HepG2 (cell line): ENCODE results near the gene UBL4B. TPM values are rescaled to one million over a fixed set of nuclear protein-coding genes. Genes with fewer than 3 reads are reported as not detected.

Source experiments
- ATAC-seq: fragments of 200-7000 bp; cut with Tn5 transposase; 3 replicates; pipeline ENCODE4 v1.9.1; 2020; ENCODE audit warnings: mild to moderate bottlenecking, moderate library complexity
- BruUV-seq: library from RNA; stranded (reverse); fragments of 400-500 nt; replicated peaks from 2 replicates; lab custom pipeline; 2021; lab: Mats Ljungman, UMichigan
- CTCF ChIA-PET: fragments of 300-600 bp; formaldehyde crosslinking; extraction: SDS; loops from one replicate; lab custom pipeline; 2021; ENCODE audit warnings: low total read pairs, inconsistent platforms, low intra/inter-chr PET ratio; lab: Yijun Ruan, JAX
- POLR2A ChIA-PET: fragments of 350-600 bp; sonication (Branson Sonifier 250); formaldehyde crosslinking; loops from one replicate; lab custom pipeline; 2020; ENCODE audit warnings: antibody characterized with exemption, inconsistent platforms; lab: Yijun Ruan, JAX
- DNase-seq: peaks from one replicate; pipeline ENCODE4 v3.0.0-alpha.2; 2015; ENCODE audit warnings: low spot score
- FAIRE-seq: peaks from 3 replicates; lab custom pipeline; 2011; peaks lifted over from hg19 to GRCh38; lab: Jason Lieb, UNC
- H2AFZ ChIP-seq: one replicate; pipeline ENCODE4 v1.6.1; 2011; ENCODE audit warnings: low read length, inconsistent platforms
- H3K27ac ChIP-seq: fragments of 300-600 bp; 3 replicates; pipeline ENCODE4 v1.8.0; 2011; ENCODE audit warnings: mixed run types, mild to moderate bottlenecking, mixed read lengths, low read length, inconsistent platforms; ENCODE audit not compliant: insufficient read depth; ENCODE audit errors: extremely low read length
- H3K27me3 ChIP-seq, 2 experiments: fragments of 200-600 bp in 1 of 2; 2 replicates in 1 of 2; 3 replicates in 1 of 2; pipeline versions ENCODE4 v1.6.0 to v1.8.0; 2011; ENCODE audit warnings: low read length in 2 of 2, mild to moderate bottlenecking in 2 of 2, moderate library complexity in 2 of 2, inconsistent platforms in 1 of 2; ENCODE audit not compliant: insufficient read depth in 2 of 2, control insufficient read depth in 1 of 2
- H3K36me3 ChIP-seq, 2 experiments: fragments of 200-600 bp in 1 of 2; replicated peaks in 1 of 2; 2 replicates in 1 of 2; 3 replicates in 1 of 2; pipeline versions ENCODE4 v1.5.1 to v1.8.0; 2011; ENCODE audit warnings: low read length in 2 of 2, inconsistent platforms in 1 of 2; ENCODE audit not compliant: insufficient read depth in 2 of 2, control insufficient read depth in 1 of 2
- H3K4me1 ChIP-seq: 2 replicates; pipeline ENCODE4 v1.5.1; 2012; ENCODE audit warnings: low read length, inconsistent platforms; ENCODE audit not compliant: insufficient read depth
- H3K4me2 ChIP-seq: 2 replicates; pipeline ENCODE4 v1.6.0; 2011; ENCODE audit warnings: low read depth, low read length, inconsistent platforms
- H3K4me3 ChIP-seq, 3 experiments: fragments of 200-600 bp in 1 of 3; sonication (generic), shearing (Covaris generic) in 1 of 3; replicated peaks in 1 of 3; 2 replicates each; pipeline ENCODE4 v1.5.1; 2011 to 2016; ENCODE audit warnings: low read length in 3 of 3, inconsistent platforms in 2 of 3, low read depth in 2 of 3, mild to moderate bottlenecking in 2 of 3, control low read depth in 1 of 3, mixed read lengths in 1 of 3; ENCODE audit not compliant: insufficient read depth in 1 of 3
- H3K79me2 ChIP-seq: one replicate; pipeline ENCODE4 v1.6.1; 2011; ENCODE audit warnings: low read length, inconsistent platforms; ENCODE audit not compliant: insufficient read depth
- H3K9ac ChIP-seq: 2 replicates; pipeline ENCODE4 v1.6.0; 2011; ENCODE audit warnings: mild to moderate bottlenecking, low read depth, low read length, inconsistent platforms; ENCODE audit not compliant: insufficient read depth
- H3K9me3 ChIP-seq: 2 replicates; pipeline ENCODE4 v1.5.1; 2012; ENCODE audit warnings: mild to moderate bottlenecking, low read length
- H4K20me1 ChIP-seq: 2 replicates; pipeline ENCODE4 v1.6.0; 2011; ENCODE audit warnings: inconsistent platforms, mild to moderate bottlenecking, low read length, moderate library complexity; ENCODE audit not compliant: insufficient read depth
- MTA3 ChIP-seq: sonication (generic); formaldehyde crosslinking; IDR thresholded peaks from 2 replicates; pipeline ENCODE4 v1.4.0; 2020; ENCODE audit warnings: missing genetic modification reagents
- ONECUT2 ChIP-seq: sonication (generic); formaldehyde crosslinking; IDR thresholded peaks from 2 replicates; pipeline ENCODE4 v1.4.0; 2020; ENCODE audit warnings: missing genetic modification reagents
- RAD21 ChIP-seq: fragments of 450-650 bp; formaldehyde crosslinking; IDR thresholded peaks from 2 replicates; pipeline ENCODE4 v1.5.0; 2020; ENCODE audit warnings: mild to moderate bottlenecking
- RBM39 ChIP-seq: fragments of 200-400 bp; formaldehyde crosslinking; IDR thresholded peaks from one replicate; pipeline ENCODE4 v1.6.1; 2018; ENCODE audit warnings: antibody characterized with exemption, mild to moderate bottlenecking, low read depth, low read length; ENCODE audit not compliant: poor library complexity, severe bottlenecking
- SMC3 ChIP-seq: IDR thresholded peaks from 2 replicates; pipeline ENCODE4 v1.6.1; 2011; ENCODE audit warnings: low read length, improper control_type of control experiment
- STAG1 ChIP-seq: sonication (generic); formaldehyde crosslinking; IDR thresholded peaks from 2 replicates; pipeline ENCODE4 v1.4.0; 2020; ENCODE audit warnings: missing genetic modification reagents
- WIZ ChIP-seq: sonication (generic); formaldehyde crosslinking; IDR thresholded peaks from 2 replicates; pipeline ENCODE4 v1.5.1; 2020; ENCODE audit warnings: mild to moderate bottlenecking, missing genetic modification reagents
- XRCC5 ChIP-seq: fragments of 200-400 bp; formaldehyde crosslinking; optimal IDR thresholded peaks from 2 replicates; pipeline ENCODE3; 2017; ENCODE audit warnings: mild to moderate bottlenecking, low read length
- ZNF672 ChIP-seq: sonication (generic); formaldehyde crosslinking; IDR thresholded peaks from 2 replicates; pipeline ENCODE4 v1.8.1; 2022; ENCODE audit warnings: missing genetic modification reagents
- ZNF7 ChIP-seq: IDR thresholded peaks from 2 replicates; pipeline ENCODE4 v1.6.1; 2016; ENCODE audit warnings: missing biosample characterization, missing genetic modification reagents
- ZNF883 ChIP-seq: sonication (generic); formaldehyde crosslinking; IDR thresholded peaks from 2 replicates; pipeline ENCODE4 v1.5.1; 2020; ENCODE audit warnings: mild to moderate bottlenecking, missing genetic modification reagents; ENCODE audit errors: not compliant biosample characterization
- WGBS: methylation state at CpG from one replicate; pipeline ENCODE4 v1.1.6; 2017; ENCODE audit warnings: low lambda C conversion rate; 5-methylcytosine and 5-hydroxymethylcytosine counted together
- in situ Hi-C: cut with HindIII; loops from 2 replicates; pipeline ENCODE4 v1.10.0; 2017; ENCODE audit warnings: low pct_unique_long_range_greater_than_20kb; ENCODE audit not compliant: extremely low pct_ligation_motif_present
- intact Hi-C: fragments of 100-400 bp; cut with micrococcal nuclease; formaldehyde crosslinking; loops from one replicate; pipeline ENCODE4 v1.10.0; 2022; ENCODE audit not compliant: unreplicated experiment
- polyA plus RNA-seq, 8 experiments: library from polyadenylated mRNA; depleted of rRNA in 3 of 8; stranded (reverse) in 7 of 8; unstranded in 1 of 8; fragments of >200 nt; fragmentation: Illumina TruSeq in 4 of 8; extraction: Trizol in 4 of 8; gene quantifications; 2 replicates each; pipeline versions ENCODE4 v1.2.1 to v1.2.3, GENCODE V29; 2011 to 2016; ENCODE audit warnings: low read depth in 4 of 8, missing spikeins in 1 of 8, mixed read lengths in 1 of 8; ENCODE audit not compliant: insufficient read depth in 1 of 8
- total RNA-seq, 5 experiments: library from RNA; depleted of rRNA; stranded (reverse); fragments of >200 nt; fragmentation: Illumina TruSeq; extraction: Trizol; gene quantifications; 2 replicates each; pipeline ENCODE4 v1.2.3, GENCODE V29; 2016; ENCODE audit warnings: low read depth in 1 of 5
- TF ChIP-seq, protein P1 (sequence below): sonication (generic); formaldehyde crosslinking; IDR thresholded peaks from 2 replicates; pipeline ENCODE4 v1.5.0; 2020; ENCODE audit warnings: mild to moderate bottlenecking, missing genetic modification reagents, moderate library complexity

Gene UBL4B
- total and polyA plus RNA-seq, 2 of the 13 experiments (the other 11 are each of a cell fraction or from before 2014, with no cell fraction given): not detected

DNA sequence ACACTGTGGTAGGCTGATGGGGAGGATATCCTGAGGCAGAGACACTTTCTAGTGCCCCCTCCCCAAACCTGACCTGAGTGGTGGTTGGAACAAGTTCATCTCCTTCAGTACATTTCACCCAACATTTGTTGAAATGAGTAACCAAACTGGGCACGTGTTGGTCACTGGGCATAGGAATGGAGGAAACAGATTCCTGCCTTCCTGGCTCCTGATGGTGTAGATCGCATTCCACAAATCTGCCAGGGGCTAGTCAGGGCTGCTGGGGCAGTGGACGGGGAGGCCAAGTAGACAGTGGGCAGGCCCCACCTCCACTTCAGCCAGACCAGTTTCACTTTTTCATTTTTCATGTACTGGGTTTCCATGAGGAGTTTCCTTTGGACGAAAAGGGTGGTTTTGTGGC is 25.3 kb upstream of the UBL4B start (continued):
- no peak for TF ChIP-seq ZNF7 (CRISPR knock-in tag)
- TF ChIP-seq ONECUT2 (CRISPR knock-in tag): no peak
- TF ChIP-seq MTA3 (CRISPR knock-in tag): no peak
- no peak for TF ChIP-seq ZNF883 (CRISPR knock-in tag)
- TF ChIP-seq RBM39: no peak

DNA sequence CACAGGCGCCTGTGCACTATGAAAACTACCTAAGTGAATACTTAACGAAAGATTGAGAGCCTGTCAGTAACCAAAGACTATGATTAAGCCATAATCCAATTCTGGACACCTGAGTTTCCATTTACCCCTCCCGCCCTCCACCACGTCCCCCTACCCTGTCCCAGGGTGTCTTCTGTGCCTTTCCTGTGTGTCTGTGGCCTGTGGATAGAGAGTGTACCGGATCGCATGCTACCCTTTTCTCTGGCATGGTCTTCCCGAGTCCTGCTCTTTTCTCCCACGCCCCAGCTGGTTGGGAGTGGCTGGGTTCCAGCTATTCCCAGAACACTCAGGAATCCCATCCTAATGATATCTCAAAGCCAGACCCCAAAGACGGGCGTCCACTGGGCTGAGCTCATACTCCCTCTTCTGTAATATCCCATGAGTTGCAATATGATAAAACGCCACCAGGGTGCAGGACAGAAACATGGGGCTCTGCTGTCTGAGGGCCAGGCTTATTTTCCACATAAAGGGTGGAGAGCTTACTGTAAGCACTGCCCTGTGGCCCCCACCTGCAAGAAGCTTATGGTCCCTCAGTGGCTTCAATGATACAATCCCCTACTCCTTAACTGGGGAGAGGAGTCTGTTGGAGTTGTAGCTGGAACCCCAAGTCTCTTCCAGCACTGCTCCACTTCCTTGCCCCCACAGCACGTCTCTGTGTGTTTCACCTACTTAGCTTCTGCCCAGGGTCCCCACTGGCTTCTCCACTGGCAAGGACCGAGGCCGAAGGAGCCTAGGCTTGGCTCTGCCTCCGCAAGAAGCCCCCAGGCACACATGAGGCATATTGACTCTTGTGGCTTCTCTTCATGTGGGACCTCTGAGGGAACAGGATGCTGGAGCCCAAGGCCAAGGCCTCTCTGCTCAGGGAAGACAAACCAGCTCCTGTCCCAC is 24.2 kb upstream of the UBL4B start:
- no TSS peak for BruUV-seq
- POLR2A ChIA-PET: interaction anchor here (1.2 kb wide), 1 partner anchor 28 kb away, joined by 4 read pairs; no protein-coding TSS in a partner anchor
- 24% methylated on average over 13 of the region's 15 CpGs for WGBS
- peak; percentile 64 for FAIRE-seq
- no peaks in the 10 kb centered on the region for H4K20me1 ChIP-seq
- peak; percentile 52 for TF ChIP-seq STAG1 (CRISPR knock-in tag)
- 0 out of 2 replicates have a peak, but pooled peaks have one; percentile 35 for TF ChIP-seq RAD21 (CRISPR knock-in tag)
- no peak for TF ChIP-seq ZNF672
- TF ChIP-seq, protein P1, sequence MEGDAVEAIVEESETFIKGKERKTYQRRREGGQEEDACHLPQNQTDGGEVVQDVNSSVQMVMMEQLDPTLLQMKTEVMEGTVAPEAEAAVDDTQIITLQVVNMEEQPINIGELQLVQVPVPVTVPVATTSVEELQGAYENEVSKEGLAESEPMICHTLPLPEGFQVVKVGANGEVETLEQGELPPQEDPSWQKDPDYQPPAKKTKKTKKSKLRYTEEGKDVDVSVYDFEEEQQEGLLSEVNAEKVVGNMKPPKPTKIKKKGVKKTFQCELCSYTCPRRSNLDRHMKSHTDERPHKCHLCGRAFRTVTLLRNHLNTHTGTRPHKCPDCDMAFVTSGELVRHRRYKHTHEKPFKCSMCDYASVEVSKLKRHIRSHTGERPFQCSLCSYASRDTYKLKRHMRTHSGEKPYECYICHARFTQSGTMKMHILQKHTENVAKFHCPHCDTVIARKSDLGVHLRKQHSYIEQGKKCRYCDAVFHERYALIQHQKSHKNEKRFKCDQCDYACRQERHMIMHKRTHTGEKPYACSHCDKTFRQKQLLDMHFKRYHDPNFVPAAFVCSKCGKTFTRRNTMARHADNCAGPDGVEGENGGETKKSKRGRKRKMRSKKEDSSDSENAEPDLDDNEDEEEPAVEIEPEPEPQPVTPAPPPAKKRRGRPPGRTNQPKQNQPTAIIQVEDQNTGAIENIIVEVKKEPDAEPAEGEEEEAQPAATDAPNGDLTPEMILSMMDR (CRISPR knock-in tag): peak; percentile 77
- peak; percentile 70 for TF ChIP-seq SMC3
- peak; percentile 25 for TF ChIP-seq XRCC5
- TF ChIP-seq WIZ (CRISPR knock-in tag): no peak
- TF ChIP-seq, all 625 proteins: peak for 5
- no peak overlapping the region for H2AFZ ChIP-seq
- intact Hi-C loops (loop anchor here (1.0 kb wide), 1 partner anchor 18 kb away; no protein-coding TSS in a partner anchor), in situ Hi-C loops (no loop called here)
- H3K9ac ChIP-seq: no peak overlapping the region
- H3K4me2 ChIP-seq: no peak overlapping the region
- CTCF ChIA-PET: interaction anchor here (1.1 to 1.4 kb wide), 3 partner anchors 18 to 372 kb away, joined by 3 to 13 read pairs (median 4); no protein-coding TSS in a partner anchor
- H3K36me3 ChIP-seq: no peaks in the 10 kb centered on the region
- H3K9me3 ChIP-seq: no peaks in the 10 kb centered on the region
- H3K4me3 ChIP-seq: no peak overlapping the region
- no peaks in the 10 kb centered on the region for H3K79me2 ChIP-seq
- no peak overlapping the region for H3K27ac ChIP-seq
- H3K27me3 ChIP-seq: peaks cover 5 to 50% of the 10 kb centered on the region in 2 experiments; a peak in 3 of 5 replicates
- peaks cover 14% of the 10 kb centered on the region; the same call in 1 of the 2 replicates for H3K4me1 ChIP-seq
- DNase-seq (peak; percentile 54), ATAC-seq (peak; percentile 90)
